GM21737 (cell line): ENCODE results near the gene ST6GALNAC5.
"Not testable (repeated sequence)": the region's sequence is repeated elsewhere in the genome, so short reads cannot be mapped to it uniquely, and the experiment has no call there.

Experiments
- ATAC-seq: cut with Tn5 transposase; IDR thresholded peaks from one replicate; pipeline ENCODE4 v1.9.1; 2021; ENCODE audit warnings: mild to moderate bottlenecking, moderate library complexity; ENCODE audit not compliant: unreplicated experiment

The ST6GALNAC5 gene

DNA sequence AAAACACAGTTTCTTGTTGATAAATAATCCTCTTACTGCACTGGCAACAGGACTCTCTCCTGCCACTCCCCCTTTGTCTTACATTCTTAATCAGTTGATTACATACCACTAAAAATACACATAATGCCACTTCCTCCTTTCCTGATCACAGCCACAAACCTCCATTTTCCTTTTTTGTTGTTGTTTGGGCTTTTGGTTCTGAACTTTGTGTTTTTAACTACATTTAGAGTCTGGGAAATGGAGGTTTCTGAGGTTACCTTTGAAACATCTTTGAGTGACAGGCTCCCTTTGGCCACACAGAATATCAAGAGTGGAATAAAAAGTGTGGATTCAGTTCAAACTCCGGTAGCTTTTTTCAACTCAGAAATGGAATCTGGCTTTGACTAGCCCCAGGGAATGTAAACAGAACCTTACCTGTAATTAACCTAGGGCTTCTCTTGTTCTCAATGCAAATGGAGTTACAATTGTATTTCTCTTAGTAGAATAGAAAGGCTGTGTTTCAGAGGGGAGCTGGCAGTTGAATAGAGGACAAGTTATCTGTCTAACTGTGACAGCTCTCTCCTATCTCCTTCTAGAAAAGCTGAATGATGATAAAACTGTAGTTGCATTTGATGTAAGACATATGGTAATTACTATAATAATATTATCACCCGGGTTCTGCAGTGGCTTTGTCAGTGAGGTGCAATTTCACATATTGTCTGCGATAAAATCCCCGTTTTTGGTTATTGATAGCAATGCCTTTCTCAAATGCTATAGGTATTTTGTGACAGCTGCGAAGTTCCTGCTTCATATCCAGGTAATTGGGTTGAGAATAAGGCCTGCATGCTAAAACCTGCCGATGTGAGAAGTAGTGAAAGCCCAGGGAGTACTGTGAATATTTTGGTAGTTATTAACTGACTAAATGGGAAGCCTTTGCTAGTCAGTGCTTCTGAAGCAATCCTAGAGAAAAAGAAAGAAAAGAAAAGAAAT is 66.9 kb downstream of the ST6GALNAC5 start:
- no peak for ATAC-seq

DNA sequence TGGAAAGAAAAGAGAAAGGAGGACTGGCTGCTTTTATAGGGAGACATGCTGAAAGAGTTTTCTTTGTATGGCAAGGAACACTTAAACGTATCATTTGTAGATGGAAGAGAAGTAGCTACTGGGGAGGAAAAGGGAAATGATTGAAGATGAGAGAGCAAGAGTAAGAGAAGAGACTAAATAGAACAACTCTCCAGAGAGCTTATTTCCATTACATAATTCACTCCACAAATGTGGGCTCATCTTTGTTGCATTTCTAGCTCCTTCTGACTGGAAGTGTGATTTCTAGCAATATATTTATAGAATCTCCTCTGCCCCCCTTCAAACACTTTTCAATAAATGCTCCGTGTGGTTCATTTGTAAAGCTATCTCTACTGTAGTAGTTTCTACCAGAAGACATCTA is 71.0 kb downstream of the ST6GALNAC5 start:
- no peak for ATAC-seq

DNA sequence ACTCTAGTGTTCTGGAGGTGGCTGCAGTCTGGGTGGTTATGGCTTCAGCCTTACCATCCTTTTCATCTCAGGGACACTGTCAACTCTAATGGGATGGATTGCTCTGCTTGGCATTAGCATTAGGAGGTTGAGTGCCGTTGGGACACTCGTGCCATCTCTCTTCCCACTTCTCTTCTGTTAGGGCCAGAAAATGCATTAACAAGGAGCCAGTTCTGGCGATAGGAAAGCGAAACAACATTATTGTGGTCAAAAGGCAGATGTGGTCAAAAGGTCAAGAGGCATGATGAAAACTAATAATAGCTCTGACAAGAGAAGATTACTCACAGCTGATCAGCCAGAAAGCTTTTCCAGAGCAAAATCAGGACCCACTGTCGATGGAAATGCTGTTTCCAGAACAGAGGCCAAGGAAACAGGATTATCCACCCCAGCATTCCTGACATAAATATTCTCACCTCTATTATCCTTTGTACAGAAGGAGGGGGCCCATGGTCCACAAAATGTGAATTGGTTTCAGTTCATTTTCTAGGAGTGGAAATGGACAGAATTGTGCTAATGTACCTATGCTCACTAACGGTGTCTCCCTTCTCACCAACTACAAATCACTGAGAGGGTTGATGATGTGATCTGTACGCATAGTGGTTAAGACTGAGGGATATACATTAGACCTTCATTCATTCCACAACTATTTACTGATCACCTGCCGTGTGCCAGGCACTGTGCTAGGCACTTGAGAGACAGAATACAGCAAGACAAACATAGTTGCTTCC is 72.0 kb downstream of the ST6GALNAC5 start:
- ATAC-seq, result no peak

DNA sequence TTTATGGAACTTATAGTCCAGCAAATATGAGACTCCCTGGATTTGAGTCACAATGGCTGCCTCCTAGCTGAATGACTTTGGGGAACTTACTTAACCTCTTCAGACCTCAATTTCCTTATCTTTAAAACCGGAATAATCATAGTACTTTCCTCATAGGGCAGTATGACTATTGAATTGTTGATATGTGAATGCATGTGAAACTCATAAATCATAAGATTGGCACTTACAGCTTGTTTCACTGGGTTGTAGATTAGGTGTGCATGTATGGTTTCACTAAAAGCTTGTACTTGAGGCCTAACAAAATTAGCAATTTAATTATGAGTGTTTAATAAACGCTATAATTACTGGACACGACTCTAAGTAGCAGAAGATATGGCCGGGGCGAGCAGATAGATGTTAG is 72.5 kb downstream of the ST6GALNAC5 start:
- no peak for ATAC-seq

DNA sequence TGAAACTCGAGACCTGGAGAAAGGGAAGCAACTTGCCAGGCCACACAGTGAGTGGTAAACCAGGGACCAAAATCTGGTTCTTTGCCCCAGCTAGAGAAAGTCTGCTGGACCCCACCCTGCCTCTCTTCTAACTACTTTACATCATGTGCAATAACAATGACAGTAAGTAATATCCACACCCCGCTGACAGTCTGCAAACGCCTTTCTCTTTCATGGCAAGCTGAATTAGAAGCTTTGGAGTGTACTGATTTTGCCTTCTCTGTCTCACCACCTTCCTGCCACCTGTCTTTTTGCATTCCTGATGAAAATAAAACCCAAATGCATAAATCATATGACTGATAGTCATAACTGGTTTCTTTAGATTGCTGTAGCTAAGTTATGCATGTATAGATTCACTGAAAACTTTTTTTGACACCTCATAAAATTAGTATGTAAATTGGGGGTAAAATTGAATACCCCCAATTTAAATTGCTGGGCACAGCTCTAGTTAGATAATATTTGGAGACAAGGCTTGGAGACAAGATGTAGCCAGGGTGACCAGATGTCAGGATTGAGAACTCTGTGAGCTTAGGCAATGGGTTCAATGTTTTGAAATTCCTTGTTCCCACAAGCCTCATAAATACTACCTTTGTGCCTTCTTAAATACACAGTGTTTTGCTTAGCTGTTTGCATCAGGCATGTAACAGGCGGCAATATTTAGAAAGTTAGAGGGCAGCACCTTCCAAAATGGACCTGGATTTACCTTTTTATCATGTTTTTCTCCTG is 73.5 kb downstream of the ST6GALNAC5 start:
- ATAC-seq, result no peak

DNA sequence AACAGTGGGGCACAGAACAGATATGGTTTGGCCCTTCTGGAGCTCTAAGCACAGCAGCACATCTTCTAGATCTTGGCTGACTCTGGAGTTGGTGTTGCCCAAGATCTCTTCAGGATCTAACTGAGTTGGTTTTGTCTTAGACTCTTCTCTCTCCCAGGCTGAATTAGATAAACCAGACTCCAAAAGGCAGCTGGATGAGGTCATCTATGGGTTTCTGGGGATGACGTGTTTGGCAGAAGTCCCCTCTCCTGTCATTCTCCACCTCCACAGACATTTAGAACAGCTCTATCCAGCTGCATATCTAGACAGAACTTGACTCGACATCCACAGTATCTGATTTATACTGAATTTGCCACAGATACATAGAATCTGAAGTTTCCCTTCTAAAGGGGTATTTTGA is 75.3 kb downstream of the ST6GALNAC5 start:
- no peak for ATAC-seq

DNA sequence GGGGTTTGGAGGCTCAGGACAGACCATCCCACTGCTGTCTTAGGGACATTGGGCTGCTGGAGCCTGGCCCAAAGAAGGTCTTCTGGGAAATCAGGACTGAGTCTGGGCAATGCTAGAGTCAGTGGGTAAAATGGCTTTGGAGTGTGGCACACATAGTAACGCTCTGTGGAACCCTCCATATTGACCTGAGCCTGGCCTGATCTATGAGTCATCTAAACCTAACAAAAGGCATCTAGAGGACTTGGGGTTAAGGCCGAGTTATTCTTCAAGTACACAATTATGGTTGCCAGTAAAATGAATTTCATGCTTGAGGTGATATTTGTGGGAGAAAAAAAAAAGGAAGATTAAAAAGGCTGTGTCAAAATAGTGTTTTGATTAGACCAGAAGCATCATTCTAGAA is 77.7 kb downstream of the ST6GALNAC5 start:
- no peak for ATAC-seq

DNA sequence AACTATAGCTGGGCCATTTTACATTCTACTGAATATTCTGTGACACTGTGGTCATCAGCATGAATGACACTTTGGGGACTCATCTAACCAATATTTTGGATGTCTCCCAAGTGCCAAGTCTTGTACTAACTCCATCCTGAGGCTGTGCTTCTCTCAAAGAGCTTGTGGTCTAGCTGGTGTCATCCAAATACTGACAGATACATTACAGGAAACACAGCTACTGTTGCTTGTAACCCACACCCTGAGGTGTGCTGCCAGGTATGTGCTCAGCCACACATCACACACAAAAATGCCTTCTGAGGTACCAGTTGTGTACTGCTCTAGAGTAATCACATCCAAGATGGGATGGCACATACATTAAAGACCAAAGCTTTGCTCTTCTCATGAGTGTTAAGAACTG is 81.6 kb downstream of the ST6GALNAC5 start:
- ATAC-seq, result no peak

DNA sequence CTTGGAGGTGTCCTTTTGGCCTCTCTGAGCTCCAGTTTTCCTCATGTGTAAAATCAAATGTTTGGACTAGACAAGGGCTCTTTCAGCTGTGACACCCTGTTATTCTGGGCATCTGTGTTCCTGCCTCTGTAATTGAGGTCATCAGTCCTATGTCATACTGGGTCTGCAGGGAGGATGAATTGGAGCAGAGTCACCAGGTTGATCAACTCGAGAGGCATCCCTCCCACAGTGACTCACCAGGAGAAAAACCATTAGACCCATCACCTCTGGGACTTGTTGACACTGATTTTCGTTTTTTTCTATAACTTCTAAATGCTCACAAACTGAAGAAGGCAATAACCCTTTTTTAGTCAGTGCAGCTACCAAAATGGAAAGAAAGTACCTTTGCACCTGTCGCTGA is 82.2 kb downstream of the ST6GALNAC5 start:
- no peak for ATAC-seq

DNA sequence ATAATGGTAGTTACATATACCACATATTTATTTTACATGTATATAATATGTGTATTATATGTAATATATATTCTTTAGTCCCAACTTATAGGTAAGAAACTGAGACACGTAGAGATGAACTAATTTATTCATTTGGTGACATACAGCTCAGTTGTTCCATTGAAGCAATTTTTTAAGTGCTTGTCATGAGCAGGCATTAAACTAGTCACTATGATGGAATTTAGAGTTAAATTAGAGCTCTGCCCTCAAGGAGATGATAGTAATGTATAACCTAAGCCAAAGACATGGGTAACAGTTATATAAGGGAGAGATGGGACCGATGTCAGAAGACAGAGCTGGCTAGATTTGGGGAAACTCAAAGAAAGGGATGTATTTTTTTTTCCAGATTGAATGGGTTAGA is 83.0 kb downstream of the ST6GALNAC5 start:
- no peak for ATAC-seq

DNA sequence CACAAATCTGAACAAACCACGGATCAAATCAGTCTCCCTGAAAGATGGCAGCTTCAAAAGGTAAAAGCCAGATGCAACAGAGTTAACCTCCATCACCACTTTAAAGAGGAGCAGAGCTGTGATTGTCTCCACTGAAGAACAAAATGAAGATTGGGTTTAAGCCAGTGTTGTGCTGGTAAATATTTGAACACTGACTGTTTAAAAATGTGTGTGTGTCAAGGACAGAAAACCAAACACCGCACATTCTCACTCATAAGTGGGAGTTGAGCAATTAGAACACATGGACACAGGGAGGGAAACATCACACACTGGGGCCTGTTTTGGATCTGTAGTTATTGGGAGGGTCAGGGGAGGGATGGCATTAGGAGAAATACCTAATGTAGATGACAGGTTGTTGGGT is 83.9 kb downstream of the ST6GALNAC5 start:
- ATAC-seq, result no peak

DNA sequence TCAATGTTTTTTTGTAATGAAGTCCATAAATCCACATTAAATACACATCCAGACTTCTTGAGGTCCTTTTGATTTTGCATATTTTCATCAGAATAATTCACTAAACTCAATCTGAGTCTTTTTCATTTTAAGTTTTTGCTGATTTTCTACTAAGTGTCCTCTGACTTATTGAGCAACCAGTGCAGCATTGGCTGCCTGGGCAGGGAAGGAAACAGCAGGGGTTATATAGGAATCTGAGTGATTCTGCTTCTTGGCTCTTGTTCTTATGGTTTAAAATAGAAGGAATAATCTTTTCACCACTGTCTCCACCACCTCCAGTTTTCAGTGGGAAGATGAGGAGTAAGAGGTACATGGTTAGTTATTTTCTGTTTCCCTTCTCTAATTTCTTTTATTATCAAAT is 88.4 kb downstream of the ST6GALNAC5 start:
- no peak for ATAC-seq

DNA sequence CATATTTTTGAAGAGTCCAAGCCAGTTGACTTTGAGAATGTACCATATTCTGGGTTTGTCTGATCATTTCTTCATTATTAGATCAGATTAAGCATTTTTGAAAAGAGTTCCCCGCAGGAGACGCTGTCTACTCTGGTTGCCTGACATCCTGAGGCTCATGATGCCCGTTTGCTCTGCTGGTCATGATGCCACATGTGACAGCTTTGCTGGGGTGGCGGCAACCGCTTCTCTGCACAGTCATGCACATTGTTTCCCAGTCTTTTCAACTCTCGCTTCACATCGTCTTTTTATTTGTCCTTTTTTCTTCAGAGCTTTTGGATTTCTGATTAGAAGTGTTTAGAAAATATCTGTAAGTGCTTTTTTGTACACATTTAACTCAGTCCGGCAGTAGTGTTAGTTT is 90.7 kb downstream of the ST6GALNAC5 start:
- ATAC-seq, result no peak

DNA sequence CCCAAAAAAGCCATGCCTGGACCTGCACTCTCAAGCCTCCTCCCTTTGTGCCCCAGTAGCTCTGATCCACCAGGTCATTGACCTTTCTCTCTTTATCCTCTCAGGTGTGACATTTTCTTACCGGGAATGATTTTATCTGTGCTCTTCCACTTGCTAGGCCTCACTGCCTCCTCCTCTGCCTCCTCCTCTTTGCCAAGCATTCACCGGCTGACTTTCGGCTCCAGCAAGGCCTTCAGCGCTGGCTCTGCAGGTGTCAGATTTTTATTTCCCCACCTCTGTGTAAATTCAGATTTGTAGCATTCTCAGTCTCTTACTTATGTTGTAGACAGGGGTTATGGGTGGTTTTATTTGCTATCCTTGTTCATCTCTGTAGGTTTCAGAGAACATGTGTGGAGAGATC is 91.5 kb downstream of the ST6GALNAC5 start:
- ATAC-seq, result no peak

DNA sequence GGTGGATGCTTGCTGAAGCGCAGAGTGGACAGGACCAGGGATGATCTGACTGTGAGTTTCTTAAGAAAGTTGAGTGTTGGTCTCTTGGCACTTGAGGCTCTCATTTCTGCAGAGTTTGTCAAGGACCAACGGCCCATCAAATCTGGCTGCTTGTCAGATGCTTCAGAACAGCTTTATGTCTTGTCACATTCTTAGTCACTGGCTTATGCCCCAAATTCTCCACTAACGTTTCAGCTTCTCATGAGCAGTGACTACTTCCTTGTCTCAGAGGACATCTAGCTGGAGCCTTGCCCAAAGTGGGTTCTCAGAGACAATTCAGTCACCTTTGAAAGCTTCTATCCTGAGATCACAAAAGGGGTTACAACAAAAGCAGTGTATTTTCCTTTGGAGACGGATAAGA is 92.3 kb downstream of the ST6GALNAC5 start:
- no peak for ATAC-seq

DNA sequence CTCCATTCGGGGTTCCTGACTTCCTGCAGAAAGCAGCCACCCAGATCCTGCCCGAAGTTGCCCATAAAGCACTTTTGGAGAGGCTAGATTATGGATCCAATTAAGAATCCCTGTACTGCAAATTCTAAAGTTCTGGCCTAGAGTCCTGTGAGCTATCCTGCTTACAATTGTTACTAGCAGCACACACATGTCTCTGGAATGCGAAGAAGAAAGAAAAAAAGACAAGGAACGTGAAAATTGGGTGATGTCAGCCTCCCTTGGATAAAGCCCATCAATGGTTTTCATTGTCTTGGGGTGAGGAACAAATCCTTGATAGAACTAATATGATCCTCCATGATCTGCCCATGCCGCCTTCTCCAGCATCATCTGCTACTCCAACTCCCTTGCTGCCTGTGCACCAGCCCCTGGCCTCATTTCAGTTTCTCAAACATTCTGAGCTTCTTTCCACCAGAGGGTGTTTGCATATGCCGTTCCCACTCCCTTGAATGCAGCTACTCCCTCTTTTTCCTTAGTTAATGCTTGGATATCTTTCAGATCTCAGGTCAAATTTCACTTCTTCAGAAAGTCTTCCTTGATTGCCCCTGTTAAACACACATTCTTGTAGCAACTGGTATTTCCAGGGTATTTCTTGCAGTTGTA is 94.0 kb downstream of the ST6GALNAC5 start:
- ATAC-seq, result no peak

DNA sequence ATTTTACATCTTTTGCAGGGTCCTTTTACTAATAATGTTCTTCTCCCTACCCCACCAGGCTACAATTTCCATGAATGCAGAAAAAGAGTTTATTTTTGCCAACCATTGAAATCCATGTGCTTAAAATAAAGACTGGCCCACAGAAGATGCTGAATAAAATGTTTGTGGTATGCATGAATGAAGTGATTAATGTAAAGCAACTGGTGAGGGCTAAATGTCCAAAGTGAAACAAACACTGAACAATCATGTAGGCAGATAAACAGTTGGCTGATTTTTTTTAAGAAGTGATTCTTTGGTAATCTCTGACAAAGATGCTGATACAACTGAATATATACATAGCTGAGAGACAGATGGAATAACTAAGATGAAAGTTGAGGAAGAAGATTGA is 94.5 kb downstream of the ST6GALNAC5 start:
- no peak for ATAC-seq

DNA sequence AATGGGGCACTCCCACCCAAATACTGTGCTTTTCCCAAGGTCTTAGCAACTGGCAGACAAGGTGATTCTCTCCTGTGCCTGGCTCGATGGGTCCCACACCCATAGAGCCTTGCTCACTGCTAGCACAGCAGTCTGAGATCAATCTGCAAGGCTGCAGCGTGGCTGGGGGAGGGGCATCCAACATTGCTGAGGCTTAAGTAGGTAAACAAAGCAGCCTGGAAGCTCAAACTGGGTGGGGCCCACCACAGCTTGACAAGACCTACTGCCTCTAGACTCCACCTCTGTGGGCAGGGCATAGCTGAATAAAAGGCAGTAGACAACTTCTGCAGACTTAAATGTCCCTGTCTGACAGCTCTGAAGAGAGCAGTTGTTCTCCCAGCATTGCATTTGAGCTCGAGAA is 114.0 kb downstream of the ST6GALNAC5 start:
- not testable (repeated sequence) for ATAC-seq

DNA sequence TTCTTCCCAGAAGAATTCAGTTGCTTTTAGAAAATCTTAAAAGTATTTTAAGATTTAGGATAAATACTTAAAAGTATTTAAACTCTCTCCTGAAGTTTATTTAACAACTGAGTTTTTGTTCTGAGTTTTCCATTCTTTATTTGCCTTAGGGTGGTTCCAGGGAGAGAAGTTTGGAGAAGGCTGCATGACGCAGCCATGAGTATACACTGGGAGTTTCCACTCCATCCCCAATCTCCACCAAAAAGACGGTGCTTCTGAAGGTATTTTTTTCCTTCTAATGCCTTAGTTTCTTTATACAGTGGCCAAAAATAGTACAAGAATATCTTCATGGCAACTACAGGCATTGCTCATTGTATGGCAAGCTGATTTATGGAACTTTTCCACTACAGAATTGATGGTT is 122.7 kb downstream of the ST6GALNAC5 start:
- no peak for ATAC-seq

DNA sequence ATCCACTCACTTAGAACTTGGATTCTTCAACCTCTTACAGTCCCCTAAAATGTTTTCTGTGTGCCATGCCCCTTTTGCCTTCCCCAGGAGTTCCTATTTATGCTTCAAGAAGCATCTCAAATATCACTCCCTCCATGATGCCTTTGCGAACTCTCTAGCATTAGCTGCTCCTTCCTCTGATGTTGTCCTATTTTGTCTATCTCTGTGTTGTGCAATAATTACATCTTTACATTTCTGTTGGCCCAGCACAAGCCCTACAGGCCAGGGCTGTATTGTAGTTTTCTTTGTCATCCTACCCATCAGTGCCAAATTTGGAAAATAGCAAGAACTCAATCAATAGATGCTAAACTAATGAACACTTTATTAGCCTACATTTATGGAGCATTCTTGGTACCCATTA is 125.8 kb downstream of the ST6GALNAC5 start:
- no peak for ATAC-seq
